Activated T-cell treated with anti-CD3 and anti-CD28 coated beads for 48 hours (primary cell): ENCODE data around the gene RENBP.

Experiments used
- DNase-seq: peaks from one replicate; pipeline ENCODE4 v3.0.0-alpha.2; 2020; ENCODE audit warnings: low read depth

The RENBP gene

DNA sequence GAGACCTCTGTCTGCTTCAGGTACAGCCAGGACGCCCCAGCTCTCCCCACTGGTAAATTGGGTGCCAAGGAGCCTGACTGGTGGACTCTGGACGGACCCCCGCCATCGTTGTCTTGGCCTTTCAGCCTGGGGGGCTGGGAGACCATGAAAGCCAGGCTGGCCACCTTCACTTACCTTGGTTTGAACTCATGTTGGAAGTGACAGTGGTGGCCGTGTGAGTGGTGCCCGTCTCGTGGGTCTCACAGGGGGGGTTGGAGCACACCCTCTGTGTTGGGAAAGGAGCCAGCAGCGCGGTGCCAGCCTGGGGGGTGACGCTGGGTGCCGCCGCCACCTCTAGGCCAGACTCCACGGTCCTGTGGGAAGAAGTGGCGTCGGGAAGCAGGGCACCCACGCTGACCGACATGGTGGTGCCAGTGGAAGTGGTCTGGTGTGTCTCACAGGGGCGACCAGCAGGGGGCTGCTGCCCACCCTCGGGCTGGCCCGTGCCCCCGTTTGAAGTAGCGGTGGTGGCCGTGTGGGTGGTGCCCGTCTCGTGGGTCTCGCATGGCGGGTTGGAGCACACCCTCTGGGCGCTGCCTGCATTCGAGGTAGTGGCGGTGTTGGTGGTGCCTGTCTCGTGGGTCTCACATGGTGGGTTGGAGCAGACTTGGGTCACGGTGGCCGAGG is 9.6 kb upstream of the RENBP start:
- DNase-seq: no peak

DNA sequence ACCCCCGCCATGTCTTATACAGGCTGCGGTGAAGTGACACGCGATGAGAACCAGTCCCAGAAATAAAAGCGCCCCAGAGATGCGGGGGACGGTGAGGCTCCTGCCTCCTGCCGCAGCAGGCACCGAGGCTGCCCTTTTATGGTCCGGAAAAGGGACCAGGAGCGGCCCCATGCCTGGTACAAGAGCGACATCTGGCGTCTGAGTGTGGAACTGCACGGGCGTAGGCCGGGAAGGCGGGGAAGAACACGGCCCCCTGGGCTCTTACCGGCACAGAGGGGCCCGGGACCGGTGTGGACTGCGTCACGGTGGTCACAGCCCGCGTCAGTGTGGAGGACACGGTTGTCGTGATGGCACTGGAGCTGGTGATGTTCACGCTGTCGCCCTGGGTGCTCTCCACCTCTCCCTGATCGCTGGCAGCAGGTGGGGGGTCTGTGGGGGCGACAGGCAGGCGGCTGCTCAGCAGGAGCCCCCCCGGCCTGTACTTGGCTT is 8.9 kb upstream of the RENBP start:
- DNase-seq: peak; percentile 66

DNA sequence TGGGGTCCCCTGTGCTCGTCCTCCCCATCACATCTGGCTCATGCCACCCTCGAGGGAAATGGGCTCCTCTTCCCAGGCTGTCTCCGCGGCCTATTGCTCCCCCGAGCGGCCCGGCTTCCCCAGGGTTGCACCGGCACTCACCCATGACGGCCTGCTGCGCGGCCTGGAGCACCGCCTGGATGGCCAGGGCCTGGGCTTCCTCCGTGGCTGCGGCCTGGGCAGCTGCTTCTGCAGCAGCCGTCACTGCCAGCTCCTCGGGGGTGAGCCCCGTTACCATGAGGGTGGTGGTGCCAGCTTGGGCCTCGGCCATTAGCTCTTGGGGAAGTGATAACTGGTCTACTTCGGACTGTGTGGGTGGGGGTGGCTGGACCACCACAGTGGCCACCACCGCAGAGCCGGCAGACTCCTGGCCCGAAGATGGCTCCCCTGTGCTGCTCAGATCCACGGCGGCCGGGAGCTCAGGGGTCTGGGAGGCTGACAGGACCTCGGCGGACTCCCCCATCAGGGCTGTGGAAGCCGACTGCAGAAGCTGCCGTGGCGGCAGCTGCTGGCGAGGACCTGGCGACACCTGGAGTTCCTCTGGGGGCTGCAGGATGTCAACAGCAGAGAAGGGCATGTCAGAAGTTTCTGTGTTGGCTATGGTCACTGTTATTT is 8.1 kb upstream of the RENBP start:
- no peak for DNase-seq

DNA sequence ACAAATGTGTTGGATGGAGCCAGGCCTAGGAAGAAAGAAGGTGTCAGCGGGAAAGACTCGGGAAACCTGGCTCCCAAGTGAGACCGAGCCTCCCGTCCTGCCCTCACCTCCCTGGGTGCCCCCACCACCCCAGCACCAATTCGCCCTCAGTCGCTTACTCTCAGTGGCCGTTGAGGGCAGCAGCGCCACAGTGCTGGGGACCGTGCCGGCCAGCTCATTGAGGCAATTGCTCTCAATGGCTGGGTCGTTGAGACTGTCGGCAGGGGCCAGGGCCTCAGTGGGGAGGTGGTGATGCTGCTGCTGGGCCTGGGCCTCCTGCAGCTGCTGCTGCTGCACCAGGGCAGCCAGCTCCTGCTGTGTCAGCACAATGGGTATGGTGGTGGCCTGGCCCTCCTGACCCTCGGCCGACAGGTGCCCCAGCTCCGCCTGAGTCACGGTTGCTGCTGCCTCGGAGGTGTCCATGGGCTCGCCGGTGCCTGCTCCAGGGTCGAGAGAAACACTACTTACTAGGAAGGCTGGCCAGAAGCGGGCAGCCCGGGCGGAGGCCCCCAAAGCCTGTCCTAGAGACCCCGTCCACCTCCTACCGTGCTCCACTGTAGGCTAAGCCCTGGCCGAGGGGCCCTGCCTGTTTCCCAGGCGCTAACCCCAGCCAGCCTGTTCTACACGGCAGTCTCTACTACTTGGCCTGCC is 7.4 kb upstream of the RENBP start:
- no peak for DNase-seq

DNA sequence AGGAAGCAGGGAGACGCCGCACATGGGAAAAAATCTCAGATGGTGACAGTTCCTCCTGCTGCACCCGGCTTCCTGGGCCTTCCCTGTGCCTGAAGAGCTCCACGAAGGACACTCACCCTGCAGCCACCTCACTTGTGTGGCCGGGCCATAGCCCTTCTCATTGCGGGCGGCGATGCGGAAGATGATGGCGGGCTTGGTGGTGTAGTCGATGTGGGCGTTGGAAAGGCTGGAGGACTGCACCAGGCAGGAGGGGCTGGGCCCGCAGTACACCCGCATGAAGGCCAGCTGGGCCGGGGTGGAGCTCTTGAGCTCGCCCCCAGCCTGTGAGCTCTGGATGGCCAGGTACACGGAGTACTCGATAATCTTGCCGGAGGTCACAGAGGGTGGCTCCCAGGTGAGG is 5.7 kb upstream of the RENBP start:
- DNase-seq: no peak

DNA sequence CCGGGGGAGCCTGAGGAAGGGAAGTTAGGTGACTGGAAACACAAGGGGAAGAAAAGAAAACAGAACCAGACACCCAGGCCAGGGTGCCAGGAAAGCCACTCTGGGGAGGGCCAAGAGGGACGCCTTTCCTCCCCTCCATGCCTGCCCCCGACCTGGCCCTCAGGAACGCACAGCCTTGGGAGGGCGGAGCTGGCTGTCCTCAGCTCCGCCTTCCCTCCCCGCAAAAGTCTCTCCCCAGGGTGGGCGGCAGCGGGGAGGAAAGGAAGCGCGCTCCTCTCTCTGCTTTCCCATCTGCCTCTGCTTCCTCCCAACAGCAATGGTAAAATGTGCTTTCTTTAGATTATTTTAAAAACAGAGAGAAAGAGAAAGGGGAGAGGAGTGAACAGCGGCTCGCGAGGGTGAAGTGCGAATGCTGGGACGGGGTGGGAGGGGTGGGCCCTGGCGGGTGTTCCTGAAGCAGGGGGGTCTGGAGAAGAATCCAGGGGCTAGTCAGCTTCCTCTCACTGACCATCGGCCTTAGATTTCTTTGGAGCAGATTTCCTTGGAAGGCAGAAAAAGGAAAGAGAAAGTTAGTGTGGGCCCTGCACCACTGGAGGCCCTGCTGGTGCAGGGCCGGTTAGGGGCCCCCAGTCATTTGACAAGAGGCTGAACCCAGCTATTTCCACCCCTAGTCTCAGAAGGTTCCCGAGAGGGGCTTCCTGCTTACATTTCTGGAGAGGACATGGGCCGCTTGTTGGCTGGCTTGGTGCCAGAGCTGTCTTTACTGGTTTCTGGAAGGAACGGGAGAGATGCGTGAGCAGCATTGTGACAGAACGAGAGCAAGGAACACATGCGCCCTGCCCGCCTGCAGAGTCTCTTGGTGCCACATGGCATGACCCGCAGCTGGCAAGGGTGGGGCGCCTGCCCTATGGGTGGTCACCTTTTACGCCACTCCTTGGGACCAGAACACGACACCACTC is 4.7 kb upstream of the RENBP start:
- DNase-seq: no peak

DNA sequence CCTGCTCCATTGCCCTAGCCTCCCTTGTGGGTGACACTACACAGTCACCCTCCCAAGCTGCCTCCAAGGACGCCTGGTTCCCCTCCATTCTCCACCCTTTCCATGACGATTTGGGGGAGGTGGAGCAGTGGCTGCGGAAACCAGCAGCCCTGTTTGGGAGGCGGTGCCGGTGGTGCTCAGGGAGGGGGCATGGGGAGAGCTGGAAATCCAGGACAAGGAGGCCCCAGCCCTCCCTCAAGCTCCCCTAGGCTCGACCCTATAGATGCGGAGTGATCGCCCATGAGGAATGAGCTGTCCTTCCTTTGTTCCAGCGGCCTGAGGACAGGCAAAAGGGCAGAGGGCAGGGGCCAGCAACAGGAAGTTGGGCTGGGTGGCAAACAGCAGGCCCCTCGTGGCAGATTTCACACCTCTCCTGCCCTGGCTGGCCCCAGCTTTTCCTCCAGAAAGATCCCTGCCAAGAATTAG is 3.6 kb upstream of the RENBP start:
- DNase-seq: no peak

DNA sequence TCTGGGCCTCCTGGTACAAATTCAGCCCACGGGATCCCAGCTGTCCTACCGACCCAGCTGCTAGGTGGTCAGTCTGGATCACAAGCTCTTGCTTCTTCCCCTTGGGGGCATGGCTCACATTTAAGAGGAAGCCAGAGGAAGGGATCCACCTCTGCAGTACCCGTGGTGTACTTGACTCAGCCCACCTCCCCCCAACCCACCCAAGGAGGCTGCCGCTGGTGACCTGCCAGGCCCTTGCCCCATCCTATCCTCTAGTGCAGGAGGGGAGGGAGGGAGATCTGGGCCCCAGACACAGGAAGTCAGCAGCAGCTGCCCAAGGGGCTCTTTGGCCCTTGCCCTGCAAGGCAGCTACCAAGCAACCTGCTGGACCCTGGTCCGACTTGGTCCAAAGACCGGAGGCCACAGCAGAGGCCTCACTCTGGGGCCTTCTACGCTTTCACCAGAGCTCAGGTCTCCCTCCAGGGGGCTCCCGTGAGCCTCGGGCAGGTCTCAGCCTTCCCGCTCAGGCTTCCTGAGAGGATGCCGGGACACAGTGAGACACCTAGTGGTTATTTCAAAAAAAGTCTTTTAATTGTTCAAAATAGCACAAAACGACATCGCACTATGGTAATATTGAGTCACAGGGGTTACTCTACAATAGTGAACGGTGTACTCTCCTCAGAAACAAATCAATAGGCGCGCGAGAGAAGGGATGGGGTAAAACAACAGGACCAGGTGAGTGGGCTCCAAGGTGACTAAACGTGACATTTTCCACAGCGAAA is 2.7 kb upstream of the RENBP start:
- peak; percentile 69 for DNase-seq

DNA sequence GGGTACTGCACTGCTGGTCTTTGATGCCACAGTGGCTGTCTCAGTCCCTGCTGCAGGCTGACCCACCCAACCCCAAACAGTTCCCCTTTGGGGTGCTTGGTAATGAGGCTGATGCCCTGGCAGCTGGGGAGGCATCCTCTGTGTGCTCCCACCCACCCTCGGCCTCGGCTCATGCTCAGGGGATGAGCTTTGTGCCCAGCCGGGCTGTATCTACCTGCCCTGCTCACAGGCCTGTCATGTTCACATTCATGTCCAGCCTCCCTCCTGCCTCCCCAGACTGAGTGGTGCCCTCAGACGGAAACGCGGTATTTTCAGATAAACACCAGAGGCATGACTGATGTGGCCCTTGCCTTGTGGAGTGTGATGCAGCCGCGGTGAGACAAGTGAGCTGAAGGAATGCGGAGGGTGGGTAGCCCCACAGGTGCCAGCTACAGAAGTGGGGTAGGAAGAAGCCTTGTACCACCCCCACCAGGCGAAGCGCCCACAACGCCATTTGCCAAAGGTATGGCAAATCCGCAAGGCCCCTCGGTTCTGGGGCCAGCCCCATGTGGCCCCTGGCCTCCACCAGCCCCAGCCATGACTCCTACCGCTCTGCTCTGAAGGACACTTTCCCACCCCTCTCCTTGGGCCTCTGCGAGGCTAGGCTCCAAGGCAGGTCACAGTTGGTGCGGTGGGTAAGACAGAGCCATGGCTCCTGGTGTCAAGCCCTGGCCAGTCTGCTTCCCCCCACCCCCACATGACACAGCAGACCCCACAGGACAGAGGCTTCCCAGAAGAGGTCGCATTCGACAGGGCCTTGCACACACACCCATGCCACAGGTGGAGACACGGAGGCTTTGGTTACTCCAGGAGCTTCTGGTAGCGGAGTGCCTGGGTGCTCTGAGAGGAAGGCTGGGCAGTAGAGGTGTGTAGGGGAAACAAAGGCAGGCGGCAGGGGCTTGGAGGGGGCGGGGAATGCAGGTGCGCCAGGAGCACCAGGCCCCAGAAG is 1.8 kb upstream of the RENBP start:
- DNase-seq: no peak

DNA sequence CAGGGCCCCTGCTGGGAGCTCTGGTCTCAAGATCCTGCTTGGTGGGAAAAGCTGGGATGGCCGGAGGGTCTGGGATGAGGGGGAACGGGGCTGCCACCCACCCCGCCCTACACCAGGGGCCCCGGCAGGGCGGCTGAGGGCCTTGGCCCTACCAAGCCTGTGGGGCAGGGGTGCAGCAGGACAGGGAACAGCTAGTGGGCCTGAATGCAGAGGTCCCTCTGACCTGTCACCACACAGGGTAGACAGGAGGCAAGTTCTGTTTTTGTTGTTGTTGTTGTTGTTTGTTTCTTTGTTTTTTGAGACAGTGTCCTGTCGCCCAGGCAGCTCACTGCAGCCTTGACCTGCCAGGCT is 332 bp upstream of the RENBP start:
- no peak for DNase-seq

DNA sequence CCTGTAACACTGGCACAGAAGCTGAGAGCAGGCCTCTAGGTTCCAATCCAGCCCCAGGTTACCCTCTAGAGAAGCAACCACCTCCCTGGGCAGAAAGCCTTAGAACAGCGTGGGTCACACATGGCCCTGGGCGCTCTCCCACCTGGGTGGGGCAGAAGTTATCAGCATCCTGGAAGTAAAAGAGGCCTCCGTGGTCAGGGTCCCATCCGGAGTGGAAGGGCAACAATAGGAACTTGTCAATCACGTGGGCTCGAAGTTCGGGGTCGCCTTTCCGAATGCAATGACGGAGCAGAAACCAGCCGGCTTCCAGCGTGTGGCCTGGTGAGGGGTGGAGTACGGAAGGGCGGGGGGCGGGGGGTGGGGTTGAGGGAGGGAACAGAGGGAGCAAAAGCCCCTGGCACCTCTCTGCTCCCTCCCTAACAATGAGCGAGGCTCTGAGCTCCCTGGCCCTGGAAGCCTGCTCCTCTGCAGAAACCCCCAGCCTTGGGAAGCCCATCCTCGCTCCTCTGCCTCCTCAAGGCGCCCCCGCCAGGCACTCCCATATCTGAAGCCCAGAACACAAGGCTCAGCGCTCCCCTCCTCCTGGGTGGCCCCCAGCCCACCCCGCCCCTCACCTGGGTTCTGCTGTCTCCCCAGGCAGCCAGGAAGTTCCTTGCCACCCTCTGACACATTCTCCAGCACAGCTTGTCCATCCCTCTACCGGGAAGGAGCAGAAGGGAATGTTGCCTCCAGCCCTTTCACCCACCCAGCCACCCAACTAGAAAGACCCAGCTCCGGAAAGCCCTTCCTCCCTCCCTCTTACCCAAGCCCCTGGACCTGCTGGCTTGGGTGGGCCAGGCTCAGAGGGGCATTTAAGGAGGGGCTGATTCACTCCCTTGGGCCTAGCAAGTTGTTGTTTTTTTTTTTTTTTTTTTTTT is 2.8 kb downstream of the RENBP start:
- DNase-seq: no peak

DNA sequence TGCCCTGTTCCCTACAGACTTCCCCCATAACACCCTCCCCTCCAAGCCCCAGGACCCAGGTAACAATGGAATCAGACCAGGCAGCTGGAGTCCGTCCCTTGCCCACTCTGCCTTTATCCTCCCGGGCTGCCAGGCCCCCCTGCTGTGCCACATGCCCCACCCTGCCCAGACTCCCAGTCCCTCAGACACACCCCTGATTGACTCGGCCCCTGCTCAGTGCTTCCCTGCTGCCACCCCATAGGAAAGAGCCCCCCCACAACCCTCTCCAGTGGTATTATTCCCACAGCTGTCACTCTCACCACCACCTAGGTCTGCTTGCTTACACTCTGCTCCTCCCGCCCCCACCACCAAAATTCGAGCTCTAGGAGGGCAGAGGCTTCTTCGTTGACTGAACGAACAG is 4.9 kb downstream of the RENBP start:
- no peak for DNase-seq

DNA sequence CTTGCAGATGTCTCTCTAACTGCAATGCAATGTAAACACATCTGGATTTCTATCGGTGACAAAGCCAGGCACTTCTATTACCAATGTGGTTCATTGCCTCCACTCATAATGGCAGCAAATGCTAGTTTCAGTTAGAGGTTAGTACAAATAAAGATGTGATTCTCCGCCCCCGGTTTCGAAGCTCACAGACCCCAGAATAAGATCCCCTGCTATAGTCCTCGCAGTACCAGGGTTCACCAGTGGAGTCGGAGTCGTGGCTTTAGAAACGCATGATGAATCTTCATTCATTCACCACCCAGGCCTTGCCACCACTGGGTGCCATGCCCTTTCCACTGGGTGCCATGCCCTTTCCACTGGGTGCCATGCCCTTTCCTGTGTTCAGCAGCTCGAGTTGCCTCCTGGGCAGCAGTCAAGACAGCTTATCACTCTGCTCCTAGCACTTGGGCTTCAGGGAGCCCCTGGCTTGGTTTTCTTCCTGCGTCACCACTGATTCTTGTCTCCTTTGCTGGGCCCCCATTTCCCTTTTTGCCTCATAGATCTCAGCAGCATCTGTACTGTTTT is 6.1 kb downstream of the RENBP start:
- no peak for DNase-seq

DNA sequence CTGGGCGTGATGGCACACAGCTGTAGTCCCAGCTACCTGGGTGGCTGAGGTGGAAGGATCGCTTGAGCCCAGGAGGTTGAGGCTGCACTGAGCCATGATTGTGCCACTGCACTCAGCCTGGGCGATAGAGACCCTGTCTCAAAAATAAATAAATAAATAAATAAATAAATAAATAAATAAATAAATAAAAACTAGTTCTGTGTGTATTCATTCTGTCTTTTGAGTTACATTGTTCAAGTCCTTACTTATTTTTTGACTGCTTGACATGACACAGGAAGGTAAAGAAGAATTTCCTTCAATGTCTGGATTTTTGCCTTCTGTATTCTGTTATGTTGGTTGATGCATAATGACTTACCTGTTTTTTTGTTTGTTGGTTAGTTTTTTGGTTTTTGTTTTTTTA is 7.4 kb downstream of the RENBP start:
- no peak for DNase-seq

DNA sequence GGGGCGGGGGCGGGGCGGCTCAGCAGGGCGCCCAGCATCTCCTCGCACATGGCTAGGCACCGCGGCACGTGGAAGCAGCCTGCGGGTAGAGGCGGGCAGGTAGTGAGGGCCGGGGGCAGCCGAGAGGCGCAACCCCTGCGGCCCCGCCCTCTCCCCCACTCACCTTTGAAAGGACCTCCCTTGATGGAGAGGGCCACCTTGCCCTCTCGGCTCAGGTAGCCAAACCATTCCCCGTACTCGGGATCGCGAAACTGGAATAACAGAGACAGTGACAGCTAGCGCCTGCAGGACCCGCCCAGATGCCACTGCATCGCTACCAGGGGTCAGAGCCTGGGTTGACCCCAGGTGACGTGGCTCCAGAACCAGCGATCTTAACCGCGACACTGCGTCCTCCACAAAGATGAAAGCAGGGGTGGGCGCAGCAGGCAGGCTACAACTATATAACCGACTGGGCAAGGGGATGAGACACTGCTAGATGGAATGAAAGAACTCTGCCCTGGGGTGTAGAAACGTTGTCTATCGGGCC is 9.1 kb downstream of the RENBP start:
- no peak for DNase-seq

DNA sequence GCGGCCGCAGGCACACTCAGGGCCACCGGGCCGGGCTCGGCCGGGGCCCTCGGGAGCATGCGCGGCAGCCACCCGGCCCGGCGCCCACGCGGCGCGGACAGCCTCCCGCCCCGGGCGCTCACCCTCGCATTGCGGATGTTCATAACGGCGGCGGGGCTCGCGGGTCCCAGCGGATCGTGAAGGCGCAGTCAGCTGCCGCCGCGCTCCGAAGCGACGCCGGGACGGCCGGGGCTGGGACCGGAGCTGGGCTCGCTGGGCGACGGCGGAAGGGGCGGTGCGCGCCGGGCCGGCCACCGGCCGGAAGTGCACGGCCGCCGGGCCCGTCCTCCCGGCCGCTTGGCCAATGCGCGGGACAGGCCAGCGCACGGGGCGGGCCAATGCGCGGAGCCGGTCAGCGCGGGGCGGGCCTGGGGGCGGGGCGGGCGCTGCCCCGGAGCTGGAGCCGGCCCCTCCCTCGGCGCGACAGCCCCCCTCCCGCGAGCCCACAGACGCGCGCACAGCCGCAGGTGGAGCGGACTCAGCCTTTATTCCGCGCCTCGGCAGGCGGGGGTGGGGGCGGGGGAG is 9.6 kb downstream of the RENBP start, which contains the start of gene NAA10:
NAA10 (minus strand) TSS at position 276 of the 564 bp plus-strand sequence; CDS start at position 143, 133 bp downstream.
- DNase-seq: peak; percentile 71

DNA sequence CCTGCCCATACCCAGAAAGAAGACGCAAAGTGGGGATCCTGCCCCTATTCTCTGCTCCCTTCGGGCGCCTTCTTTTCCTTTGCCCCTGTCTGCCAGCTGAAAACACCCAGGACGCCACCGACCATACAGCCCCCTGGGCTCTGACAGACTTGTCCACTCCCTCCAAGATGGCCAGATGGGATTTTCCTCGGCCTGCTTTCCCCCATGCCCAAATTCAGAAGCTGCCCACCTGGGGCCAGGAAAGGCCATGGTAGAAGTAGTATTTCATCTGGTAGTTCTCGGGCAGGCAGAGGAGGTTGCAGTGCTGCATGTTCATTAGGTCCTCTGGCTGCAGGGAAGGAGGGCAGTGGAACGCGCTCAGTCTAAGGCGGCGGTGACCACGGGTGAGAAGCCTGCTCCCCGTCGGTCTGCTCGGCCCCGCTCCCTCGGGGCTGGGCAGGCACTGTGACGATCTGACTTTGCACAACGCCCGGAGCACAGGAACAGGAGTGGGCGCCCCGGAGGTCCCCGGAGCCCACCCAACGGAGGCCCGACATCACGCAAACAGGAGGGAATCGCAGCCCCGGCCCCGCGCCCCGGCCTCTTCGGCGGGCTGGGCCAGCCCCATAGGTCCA is 10.2 kb downstream of the RENBP start:
- DNase-seq: no peak

DNA sequence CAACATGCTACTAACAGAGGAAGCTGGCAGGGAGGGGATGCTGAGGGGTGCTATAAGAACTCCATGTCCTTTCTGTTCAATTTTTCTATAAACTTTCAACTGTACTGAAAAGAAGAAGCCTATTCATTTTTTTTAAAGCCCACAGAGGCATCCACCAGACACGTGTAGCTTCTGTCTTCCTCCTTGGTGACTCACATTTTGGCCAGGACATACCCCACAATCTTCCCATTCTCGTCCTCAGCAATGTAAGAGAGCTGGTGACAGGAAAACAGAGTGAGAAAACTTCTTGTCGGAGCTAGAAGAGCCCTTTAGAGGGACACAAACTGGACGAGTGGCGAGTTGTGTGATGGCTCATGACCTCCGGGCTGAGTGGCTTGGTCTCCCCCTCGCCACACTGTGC is 10.7 kb downstream of the RENBP start:
- no peak for DNase-seq
